HG02870 (cell line): ENCODE measurements around the gene C18orf54.
"Not testable (repeated sequence)": the region's sequence is repeated elsewhere in the genome, so short reads cannot be mapped to it uniquely, and the experiment has no call there.

Experiments used
- ATAC-seq: cut with Tn5 transposase; IDR thresholded peaks from one replicate; pipeline ENCODE4 v1.9.1; 2021; ENCODE audit warnings: mild to moderate bottlenecking, moderate library complexity; ENCODE audit not compliant: unreplicated experiment

Gene C18orf54

DNA sequence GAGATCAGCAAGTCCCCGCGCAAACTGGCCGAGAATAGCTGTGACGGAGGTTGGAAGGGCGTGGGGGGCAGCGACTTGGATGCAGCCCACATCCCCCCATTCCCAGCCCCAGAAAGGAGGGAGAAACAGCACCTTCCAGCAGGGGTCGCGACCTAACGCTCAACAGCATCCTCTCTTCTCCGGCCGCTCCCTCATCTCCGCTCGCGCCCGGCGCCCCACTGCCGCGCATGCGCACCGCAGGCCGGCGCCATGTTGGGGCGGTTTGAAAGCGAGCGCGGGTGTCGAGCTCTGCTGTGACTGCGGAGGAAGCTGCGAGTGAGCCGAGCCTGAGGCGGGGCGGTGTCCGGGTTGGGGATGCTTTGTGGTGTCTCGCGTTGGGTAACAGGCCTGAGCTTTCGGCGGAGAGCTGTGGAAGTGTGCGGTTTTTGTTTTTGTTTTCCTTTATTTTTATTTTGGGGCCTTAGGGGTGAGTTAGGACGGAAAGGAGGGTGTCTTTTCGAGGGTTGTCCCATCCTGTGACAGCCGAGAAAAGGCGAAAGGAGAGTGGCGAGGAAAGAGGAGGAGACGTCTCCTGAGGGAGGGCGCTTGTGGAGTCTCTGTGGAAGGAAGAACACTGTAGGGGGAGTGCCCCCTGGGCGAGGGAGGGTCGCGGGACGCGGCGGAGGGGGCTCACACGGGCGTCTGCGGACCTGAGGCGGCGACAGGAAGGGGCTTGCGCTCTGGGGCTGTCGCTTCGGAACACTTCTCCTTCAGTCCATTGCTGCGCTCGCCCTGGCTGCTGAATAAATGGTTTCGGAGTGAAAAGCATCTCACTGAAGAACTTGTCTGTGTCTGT, at the start of gene C18orf54, which contains the start of gene STARD6:
Gene C18orf54 (plus strand): TSS at position 247 of the 835 bp plus-strand sequence. CDS start 2,667 bp downstream, outside the sequence.
Gene STARD6 (minus strand): TSS at position 199 of the 835 bp plus-strand sequence. CDS start 3,285 bp downstream, outside the sequence.
- ATAC-seq: peak; percentile 89

DNA sequence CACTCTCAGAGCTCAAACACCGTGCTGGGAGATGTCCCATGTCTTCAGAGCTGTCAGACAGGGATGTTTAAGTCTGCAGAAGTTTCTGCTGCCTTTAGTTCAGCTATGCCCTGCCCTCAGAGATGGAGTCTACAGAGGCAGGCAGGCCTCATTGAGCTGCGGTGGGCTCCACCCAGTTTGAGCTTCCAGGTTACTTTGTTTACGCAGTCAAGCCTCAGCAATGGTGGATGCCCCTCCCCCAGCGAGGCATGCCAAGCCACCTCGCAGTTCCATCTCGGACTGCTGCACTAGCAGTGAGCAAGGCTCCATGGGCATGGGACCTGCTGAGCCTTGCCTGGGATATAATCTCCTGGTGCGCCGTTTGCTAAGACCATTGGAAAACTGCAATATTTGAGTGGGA, 48.1 kb upstream of the C18orf54 start:
- not testable (repeated sequence) for ATAC-seq

DNA sequence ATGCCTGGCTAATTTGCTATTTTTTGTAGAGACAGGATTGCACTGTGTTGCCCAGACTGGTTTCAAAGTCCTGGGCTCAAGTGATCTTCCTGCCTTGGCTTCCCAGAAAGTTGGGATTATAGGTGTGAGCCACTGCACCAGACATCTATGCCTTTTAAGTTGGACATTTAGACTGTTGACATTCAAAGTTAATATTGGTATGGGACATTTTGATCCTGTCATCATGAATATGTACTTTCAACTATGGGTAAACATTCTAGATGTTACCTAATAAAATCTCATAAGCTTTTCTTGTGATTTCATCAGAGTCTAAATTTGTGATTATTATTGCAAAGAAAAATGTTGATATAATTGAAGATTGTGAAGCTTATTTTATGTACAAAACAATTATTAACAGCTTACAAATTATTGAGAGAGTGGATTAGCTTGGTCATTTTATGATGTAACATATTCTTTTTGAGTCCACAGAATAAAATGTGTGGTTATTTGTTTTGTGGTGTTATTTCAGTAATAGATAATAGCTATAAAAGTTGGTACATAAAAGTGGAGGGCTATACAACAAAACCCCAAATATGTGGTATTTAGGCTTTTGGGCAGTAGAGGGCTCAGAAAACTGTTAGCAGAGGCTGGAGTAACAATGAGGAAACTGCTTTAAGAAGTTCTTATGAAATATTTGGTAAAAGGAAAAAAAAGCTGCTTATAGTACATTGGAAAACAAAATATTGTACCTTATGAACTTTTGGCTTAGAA, 41.5 kb upstream of the C18orf54 start:
- ATAC-seq: no peak

DNA sequence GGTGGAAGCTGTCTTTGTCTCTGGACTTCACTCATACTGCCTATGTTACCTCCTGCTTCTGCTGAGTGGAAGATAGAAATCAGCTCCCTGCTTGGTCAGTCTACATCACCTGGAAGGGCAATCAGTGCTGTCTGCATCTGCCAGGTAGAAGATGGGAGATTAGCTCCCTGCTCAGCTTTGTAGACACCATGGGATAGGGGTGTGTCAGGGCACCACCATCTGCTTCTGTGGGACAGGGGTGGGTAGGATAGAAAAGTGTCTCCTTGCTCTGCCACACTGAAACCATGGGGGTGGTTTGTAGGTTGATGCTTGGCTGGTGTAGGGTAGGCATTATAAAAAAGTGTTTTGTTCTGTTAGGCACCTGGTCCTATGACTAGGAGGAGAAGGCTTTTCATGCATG, 34.1 kb upstream of the C18orf54 start:
- ATAC-seq: no peak

DNA sequence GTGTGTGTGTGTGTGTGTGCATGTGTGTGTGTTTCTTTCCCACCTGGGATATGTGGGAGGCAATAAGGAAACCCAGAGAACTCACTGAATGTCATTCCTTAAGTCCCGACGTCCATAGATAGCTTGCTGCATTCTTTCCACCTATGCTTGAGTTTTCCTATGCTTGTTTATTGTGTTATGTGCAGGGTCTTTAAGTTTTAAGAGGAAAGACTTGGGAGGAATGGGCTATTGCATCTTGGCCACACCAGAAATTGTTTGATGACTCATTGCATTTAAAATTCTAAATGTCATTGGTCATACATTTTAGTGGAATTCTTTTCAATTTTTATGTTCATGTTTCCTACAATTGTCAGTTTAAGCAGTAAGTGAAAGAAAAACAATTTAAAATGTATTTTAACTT, 33.7 kb upstream of the C18orf54 start:
- ATAC-seq: no peak

DNA sequence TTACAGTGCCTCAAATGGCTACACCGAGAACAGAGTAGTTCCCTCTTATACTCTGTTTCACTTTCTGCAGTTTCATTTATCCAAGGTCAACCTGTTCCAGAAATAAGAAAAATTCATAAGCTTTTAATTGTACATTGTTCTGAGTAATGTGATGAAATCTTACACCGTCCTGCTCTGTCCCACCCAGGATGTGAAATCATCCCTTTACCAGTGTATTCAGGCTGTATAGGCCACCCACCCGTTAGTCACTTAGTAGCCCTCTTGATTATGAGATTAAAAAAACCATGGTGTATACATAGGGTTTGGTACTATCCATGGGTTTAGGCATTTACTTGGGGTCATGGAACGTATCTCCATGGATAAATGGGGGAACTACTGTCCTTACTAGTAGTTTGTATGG, 29.9 kb upstream of the C18orf54 start:
- ATAC-seq: no peak

DNA sequence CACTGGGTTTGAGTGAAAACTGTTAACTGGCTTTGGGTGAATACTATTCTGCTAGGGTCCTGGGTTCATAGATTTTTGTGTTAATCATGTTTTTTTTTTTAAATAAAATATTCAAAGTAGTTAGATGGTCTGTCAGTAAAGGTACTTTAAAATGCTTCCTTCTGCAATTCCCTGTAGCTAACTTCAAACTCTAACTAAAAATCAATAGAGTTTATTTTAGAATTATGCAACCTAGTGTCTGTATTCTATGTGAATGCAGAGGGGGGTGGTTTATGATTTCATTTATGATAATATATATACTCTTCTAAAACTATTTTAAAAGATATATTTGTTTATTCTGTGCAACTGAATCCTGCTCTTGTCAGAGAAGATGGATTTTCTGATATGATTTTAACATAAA, 27.9 kb upstream of the C18orf54 start:
- no peak for ATAC-seq

DNA sequence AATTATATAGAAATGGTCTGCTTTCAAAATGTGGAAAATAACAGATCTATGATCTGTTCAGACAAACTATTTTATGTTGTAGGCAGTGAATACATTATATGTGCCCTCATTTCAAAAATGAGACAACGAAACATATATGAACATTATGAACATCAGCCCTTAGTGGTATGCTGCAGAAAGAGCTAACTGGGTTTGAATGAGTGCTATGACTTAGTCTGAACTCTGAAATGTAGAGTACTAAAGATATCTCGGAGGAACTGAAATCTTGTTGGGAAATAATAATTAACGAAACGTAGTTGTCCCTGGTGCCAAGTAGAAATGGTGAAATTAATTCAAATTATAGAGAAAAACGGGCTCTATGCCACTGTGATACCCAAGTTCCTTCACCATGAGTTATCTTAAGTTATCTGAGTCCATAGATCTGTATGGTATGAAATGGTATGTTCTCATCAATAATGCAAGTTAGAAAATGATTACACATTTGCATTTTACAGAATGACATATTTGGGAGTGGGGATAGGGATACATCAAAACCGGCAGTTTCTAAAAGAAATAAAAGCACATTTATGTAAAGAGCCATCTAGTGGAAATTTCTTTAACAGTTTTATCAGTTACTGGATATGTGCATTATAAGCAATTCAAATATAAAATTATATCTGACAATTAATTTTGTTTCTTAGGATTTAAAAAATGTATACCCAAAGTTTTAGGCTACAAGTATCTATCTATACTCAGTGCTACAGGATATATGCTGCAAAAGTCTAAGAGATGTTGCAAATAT, 26.7 kb upstream of the C18orf54 start:
- no peak for ATAC-seq

DNA sequence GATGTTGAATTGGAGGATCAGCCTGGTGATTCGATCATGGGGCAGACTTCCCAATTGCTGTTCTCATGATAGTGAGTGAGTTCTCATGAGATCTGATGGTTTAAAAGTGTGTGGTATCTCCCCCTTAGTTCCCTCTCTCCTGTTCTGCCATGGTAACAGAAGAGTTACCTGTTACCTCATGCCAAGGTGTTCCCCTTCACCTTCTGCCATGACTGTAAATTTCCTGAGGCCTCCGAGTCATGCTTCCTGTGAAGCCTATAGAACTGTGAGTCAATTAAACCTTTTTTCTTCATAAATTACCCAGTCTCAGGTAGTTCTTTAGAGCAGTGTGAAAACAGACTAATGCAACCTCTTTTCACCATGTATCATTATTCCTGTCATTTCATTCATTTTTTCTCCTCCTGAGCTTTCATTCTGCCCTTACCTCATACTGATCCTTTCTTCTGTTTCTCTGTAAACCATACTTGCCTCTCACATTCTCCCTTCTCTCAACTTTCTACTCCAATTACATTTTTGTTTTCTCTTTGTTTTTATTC, 22.0 kb upstream of the C18orf54 start:
- ATAC-seq: no peak

DNA sequence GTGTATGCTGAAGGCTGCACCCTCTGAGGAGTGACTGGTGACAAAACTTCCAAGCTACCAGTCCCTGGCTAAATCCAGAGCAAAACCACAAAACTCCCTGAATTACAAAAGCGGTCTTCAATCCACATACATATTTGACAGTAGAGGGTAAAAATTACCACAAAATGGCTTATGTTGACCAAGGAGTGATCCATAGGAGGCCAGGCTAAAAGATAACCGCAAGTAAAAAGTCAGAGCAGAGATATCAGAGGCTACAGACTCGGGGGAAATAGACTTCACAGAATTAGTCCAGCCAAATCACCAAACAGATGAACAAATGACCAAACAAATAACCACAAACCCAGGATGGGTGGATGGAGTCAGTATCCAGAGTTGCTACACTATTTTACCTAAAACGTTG, 19.5 kb upstream of the C18orf54 start:
- no peak for ATAC-seq

DNA sequence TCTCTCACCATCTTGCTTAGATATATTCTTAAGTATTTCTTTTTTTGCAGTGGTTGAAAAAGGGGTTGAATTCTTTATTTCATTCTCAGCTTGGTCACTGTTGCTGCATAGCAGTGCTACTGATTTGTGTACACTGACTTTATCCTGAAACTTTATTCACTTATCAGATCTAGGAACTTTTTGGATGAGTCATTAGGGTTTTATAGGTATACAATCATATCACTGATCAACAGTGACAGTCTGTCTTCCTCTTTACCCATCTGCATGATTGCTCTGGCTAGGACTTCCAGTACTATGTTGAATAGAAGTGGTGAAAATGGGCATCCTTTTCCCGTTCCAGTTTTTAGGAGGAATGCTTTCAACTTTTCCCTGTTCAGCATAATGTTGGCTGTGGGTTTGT, 6.5 kb upstream of the C18orf54 start:
- no peak for ATAC-seq

DNA sequence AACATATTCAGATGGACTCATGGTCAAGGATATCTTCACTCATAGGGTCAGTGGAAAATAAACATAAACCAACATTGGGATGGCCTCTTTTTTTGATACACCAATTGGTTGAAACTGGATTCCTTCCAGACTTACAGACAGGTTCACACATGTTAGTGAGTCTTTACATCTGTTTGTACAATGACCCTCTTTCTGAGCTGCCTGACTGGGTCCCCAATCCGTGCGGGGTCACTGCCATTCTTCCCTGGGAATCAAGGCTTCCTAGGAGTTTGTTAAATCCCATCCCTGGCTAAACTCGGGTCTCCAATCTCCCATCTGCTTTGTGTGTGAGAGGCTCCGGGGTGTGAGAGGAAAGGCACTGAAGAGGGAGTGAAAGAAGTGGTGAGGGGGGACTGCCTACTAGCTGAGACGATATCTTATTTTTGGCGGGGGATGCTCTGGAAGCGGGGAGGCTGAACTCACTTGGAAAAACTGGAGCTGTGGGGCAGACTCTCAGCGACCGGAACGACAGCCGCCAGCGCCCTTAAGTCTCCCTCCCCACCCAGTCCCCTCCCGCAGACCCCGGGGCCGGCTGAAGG, 535 bp upstream of the C18orf54 start:
- peak; percentile 35 for ATAC-seq

DNA sequence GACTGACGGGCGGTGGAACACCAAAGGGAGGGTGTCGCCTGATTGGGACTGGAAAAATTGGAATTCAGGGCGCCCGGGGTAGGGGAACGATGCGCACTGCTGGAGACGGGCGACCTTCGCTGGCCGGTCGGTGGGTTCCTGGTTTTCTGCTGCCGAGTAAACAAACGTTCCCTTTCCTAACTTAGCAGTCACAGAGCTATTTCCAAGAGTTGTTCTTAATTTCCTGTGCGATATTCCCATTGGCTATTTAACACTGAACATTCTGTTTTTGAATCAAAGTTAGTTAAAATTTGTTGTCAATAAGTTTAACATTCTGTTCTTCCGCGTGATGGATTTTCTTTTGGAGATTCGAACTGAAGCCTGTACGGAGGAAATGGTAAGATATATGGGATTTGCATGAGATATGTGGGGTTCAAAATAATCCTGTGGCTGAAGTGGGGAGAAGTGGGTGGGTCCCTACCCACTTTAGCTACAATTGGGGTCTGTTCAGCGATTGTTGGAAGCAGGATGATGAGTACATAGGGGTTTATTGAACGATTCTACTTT, 862 bp downstream of the C18orf54 start:
- no peak for ATAC-seq

DNA sequence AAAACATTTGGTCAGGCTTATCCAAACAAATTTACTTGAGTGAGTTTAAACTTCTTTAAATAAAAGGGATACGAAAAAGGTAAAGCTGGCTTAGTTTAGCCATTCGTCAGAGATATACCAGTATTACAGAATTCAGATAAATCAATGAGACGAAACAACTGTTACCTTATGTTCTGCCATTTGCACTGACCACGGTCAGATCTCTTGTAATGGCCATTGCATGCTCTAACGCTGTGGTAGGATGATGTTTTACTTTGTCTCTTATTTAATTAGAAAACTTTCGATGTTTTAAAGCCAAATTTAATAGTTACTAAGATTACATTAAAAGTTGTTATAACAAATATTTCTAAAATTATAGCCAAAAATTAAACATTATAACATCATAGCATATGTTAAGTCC, 1.5 kb downstream of the C18orf54 start:
- ATAC-seq: no peak

DNA sequence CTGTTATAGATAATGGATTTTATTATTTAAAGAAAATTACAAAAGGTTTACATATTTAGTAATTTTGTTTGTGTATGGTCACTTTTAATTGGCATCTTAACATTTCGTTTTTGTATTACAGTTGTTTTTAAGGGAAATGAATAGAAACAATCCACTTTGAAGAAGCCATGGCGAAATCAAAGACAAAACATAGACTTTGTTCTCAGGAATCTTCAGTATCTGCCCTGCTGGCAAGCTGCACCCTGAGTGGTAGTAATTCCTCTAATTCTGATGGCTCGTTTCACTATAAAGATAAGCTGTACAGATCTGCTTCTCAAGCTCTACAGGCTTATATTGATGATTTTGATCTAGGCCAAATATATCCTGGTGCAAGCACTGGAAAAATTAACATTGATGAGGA, 2.7 kb downstream of the C18orf54 start:
- ATAC-seq: no peak

DNA sequence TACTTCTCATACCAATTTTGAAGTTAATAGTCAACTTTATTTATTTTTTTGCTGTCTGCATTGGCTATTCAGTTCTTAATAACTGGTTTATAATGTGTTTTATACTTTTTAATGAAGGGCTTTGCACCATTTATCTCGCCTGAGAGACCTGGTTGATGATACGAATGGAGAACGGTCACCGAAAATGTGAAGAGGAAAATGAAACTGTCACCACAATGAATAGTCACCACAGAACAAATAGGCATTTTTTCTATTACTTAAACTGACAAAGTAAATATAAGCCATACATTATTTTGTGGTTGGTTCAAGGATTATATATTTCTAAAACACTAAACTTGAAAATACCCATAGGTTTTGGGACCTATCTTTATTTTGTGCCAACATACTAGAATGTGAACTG, 20.4 kb downstream of the C18orf54 start:
- no peak for ATAC-seq

DNA sequence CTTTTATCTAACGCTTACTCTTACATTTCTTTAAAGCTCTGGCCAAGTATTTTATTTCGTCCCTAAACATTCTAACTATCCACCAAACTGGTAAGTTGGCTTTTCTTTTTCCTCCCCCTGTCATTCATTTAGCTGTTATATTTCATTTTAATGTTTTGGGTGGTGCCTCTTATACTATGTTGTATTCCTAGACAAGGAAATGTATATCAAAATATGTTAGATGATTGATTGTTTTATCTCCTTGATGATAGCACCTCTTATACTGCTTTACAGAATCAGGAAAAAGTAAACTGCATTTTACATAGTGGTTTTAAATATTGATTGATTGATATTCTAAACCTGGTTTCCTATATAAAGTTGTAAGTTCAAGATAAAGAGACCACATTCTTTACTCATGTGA, 23.9 kb downstream of the C18orf54 start:
- no peak for ATAC-seq

DNA sequence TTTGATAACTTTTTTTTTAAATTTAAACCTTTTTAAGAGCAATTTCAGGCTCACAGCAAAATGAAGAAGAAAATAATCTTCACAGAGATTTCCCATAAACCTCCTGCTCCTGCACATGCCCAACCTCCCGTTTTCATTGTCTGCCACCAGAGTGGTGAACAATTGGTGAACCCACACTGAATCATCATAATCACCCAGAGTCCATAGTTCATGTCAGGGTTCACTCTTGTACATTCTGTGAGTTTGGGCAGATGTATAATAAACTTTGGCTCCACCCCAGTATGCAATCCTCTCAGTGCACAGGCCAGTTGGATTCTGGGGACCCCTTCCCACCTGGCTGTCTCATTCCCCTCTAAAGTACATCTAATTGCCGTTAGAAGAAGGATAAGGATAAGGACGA, 24.4 kb downstream of the C18orf54 start:
- no peak for ATAC-seq

DNA sequence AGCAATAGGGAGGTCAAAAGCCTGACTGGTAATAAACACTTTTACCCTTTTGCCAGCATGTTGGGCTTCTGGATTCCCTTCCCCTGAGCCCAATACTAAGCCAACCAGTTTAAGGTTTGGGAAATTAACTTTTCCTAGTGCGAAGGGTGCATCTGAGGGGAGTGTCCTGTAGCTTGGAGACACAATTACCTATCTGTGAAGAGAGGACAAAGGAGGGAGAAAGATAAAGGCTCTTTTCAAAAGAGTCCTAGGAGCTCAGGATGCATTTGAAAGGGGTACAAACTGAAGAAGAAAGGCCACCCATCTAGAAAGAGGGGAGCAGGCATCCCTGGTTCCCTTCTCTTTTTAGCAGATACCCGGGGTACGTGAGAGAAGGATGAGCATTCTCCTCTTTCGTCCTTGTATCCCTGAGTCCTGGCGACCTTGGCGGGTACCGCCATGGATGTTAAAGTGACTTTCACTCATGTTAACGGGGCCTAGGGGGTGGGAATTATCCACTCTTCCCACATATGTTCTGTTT, 25.1 kb downstream of the C18orf54 start:
- no peak for ATAC-seq

DNA sequence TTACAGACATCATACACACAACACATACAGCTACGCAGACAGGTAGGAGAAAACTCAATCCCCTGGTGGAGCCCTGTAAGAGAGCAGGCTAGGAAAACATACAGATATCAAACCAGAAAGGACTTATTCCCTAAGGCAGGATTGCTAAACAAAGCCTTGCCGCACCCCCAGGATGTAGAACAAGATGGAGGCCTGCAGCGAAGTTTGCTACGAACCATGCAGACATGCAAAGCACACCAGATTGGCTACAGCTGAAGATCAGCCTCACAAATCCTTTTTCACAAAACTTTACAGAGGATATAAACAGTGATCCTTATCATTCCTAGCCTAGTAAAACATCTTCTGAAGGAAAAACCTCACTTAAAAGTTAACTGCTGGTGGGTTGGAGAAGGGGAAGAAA, 28.3 kb downstream of the C18orf54 start:
- ATAC-seq: no peak
